AG04450 (cell line): Measurements from ENCODE around the gene YPEL1. TPM values are rescaled to one million over a fixed set of nuclear protein-coding genes. Genes with fewer than 3 reads are reported as not detected.

Source experiments
- CTCF ChIA-PET: fragments of 300-600, 350-600 bp; formaldehyde crosslinking; extraction: SDS; loops from one replicate; lab custom pipeline; 2022; ENCODE audit warnings: antibody characterized with exemption, inconsistent platforms; lab: Charles Lee
- POLR2A ChIA-PET: fragments of 350-600 bp; formaldehyde crosslinking; extraction: SDS; loops from one replicate; lab custom pipeline; 2021; ENCODE audit warnings: antibody characterized with exemption, inconsistent platforms; lab: Yijun Ruan, JAX
- DNase-seq: peaks from one replicate; pipeline ENCODE4 v3.0.0-alpha.2; 2011; ENCODE audit warnings: low read depth, low spot score
- H3K27ac ChIP-seq: one replicate; pipeline ENCODE4 v1.5.1; 2012; ENCODE audit warnings: low read depth, low read length, control low read depth
- H3K27me3 ChIP-seq: one replicate; pipeline ENCODE4 v1.6.0; 2012; ENCODE audit warnings: low read length; ENCODE audit not compliant: control insufficient read depth, insufficient read depth
- H3K4me3 ChIP-seq: 2 replicates; pipeline ENCODE4 v1.5.1; 2011; ENCODE audit warnings: mild to moderate bottlenecking, low read depth, low read length, control low read depth
- H3K9me3 ChIP-seq: 2 replicates; pipeline ENCODE4 v1.5.1; 2012; ENCODE audit warnings: low read length; ENCODE audit not compliant: control insufficient read depth, insufficient read depth
- CTCF ChIP-seq: IDR thresholded peaks from 2 replicates; pipeline ENCODE4 v1.5.1; 2011; ENCODE audit warnings: low read depth, low read length, control low read depth, inconsistent platforms
- polyA plus RNA-seq: library from polyadenylated mRNA; depleted of rRNA; stranded (reverse); fragments of >200 nt; gene quantifications from 2 replicates; pipeline ENCODE4 v1.2.3, GENCODE V29; 2011

YPEL1 gene
- polyA plus RNA-seq, 1 experiment: 5.5 TPM

DNA sequence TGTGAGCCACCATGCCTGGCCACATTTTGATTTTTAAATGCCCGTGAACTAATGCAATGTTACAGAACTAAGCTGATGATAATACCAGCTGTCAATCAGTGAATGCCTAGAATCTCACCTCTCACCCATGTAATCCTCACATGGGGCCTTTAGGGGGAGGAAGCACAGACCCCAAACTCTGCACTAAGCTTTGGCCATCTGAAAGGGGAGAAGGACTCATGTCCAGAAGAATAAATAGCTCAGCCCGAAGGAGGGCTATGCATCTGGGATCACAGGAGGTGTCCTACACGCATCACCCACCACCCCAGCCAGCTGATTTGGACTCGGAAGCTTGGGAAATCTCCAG, 36.0 kb upstream of the YPEL1 start:
- Histone ChIP-seq H3K27me3 (no peaks in the 10 kb centered on the region), H3K27ac (no peak overlapping the region), H3K9me3 (no peaks in the 10 kb centered on the region), H3K4me3 (no peak overlapping the region)
- ChIA-PET CTCF (no interaction called here), POLR2A (interaction anchor here (1.1 kb wide), 1 partner anchor 11 kb away, joined by 4 read pairs; no protein-coding TSS in a partner anchor)
- DNase-seq: no peak
- no peak for TF ChIP-seq CTCF

DNA sequence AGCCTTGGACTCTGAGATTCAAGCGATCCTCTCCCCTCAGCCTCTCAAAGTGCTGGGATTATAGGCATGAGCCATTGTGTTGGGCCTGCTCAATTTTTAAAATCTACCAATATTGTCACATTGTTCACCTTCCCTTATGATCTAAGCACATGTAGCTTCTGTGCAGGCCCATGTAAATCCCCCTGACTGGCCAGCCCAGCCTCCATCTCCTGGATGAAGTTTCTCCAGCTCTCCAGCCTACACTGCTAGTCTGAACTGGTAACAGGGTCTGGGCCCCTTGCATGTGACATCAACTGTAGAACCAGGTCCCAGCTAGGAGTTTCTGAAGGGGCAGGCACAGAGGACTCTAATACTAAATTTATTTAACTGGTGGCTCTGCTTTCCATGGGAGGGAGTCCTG, 32.8 kb upstream of the YPEL1 start:
- no peaks in the 10 kb centered on the region for H3K27me3 ChIP-seq
- ChIA-PET POLR2A (no interaction called here), CTCF (interaction anchor here (2.7 kb wide), 1 partner anchor 55 kb away, joined by 7 read pairs; no protein-coding TSS in a partner anchor)

GRCh38 chr22:21766691-21767462, 31.3 kb upstream of the YPEL1 start:
- no peak overlapping the region for H3K27ac ChIP-seq
- no peaks in the 10 kb centered on the region for H3K9me3 ChIP-seq
- H3K4me3 ChIP-seq: no peak overlapping the region
- ChIA-PET POLR2A (interaction anchor here (0.5 kb wide), 1 partner anchor 29 kb away, joined by 3 read pairs; no protein-coding TSS in a partner anchor), CTCF (interaction anchor here (2.7 kb wide), 1 partner anchor 54 kb away, joined by 7 read pairs; no protein-coding TSS in a partner anchor)
- no peak for DNase-seq
- no peak for TF ChIP-seq CTCF
- H3K27me3 ChIP-seq: no peaks in the 10 kb centered on the region

More for the DNA sequence above, 32.8 kb upstream of the YPEL1 start:
- Histone ChIP-seq H3K9me3 (no peaks in the 10 kb centered on the region), H3K27ac (no peak overlapping the region), H3K4me3 (no peak overlapping the region)
- no peak for DNase-seq
- TF ChIP-seq CTCF: no peak

- no peak for DNase-seq
- H3K27me3 ChIP-seq: no peaks in the 10 kb centered on the region
- H3K9me3 ChIP-seq: no peaks in the 10 kb centered on the region
- no peak for TF ChIP-seq CTCF
- no peak overlapping the region for H3K27ac ChIP-seq
- POLR2A ChIA-PET: interaction anchor here (0.5 kb wide), 1 partner anchor 28 kb away, joined by 3 read pairs; no protein-coding TSS in a partner anchor
- CTCF ChIA-PET: interaction anchor here (2.7 kb wide), 1 partner anchor 53 kb away, joined by 7 read pairs; no protein-coding TSS in a partner anchor
- no peak overlapping the region for H3K4me3 ChIP-seq
These were observed 30.4 kb upstream of the YPEL1 start for GRCh38 chr22:21765909-21766529.
